Superior temporal gyrus (tissue), 1 donor: Measurements from ENCODE around the gene RRBP1.
"Not testable (repeated sequence)": the region's sequence is repeated elsewhere in the genome, so short reads cannot be mapped to it uniquely, and the experiment has no call there.

Experiments used
- DNase-seq: peaks from one replicate; pipeline ENCODE4 v3.0.0-alpha.2; 2016; ENCODE audit errors: extremely low spot score

Gene RRBP1

DNA sequence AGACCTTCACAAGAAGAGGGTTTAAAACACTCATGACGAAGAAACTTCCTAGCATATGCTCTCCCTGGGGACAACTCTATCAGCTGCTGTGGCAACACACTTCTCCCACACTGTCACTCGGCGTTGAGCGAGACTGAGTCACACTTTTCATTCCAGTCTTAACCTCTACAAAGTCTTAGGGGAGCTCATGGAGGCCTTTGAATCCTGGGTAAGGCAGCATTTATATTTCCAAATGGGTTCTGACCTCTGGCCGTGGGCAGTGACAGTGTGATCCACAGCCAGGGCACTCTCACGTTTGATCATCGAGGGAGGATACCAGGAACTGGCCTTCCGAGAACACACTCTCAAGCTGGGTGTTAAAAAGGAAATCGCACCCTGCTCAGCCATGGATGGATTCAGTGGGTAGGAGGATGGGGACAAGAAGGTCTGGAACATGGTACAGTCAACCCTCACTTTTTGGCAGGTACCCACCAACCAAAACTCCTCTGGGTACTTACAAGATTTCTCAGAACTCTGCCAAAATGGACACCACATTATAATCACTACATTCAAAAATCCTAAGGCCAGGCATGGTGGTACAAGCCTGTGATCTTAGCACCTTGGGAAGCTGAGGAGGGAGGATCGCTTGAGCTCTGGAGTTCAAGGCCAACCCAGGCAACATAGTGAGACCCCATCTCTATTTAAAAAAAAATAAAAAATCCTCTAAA is 19.6 kb downstream of the RRBP1 start:
- no peak for DNase-seq

DNA sequence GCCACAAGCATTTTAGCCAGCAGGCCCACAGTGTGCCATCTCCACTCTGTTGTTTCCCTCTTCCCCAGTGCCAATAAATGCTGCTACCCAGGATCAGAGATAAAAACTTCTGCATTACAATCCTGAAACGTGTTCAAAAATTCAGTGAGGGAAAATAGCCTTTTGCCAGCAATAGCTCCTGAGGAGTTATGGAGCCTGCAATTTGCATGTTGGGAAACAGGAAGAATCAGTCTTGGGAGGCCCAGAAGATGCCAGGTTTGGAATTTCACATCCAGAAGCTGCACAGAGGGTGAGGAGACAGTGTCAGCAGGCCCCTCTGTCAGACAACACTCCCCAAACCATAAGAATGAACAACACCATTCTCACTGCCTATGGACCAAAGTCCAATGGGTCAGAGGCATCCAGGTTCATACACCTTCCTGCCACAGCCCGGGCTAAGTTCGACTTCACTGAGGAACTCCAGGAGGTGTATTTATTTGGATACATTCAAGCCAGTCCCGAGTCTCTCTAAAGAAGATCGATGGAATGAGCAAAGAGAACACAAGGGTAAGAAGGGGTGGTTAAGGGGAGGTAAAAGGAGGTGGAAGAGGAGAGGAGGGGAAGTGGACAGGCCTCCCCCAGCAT is 20.8 kb downstream of the RRBP1 start:
- DNase-seq: no peak

GRCh38 chr20:17660667-17661066 is 21.4 kb downstream of the RRBP1 start:
- DNase-seq: no peak

DNA sequence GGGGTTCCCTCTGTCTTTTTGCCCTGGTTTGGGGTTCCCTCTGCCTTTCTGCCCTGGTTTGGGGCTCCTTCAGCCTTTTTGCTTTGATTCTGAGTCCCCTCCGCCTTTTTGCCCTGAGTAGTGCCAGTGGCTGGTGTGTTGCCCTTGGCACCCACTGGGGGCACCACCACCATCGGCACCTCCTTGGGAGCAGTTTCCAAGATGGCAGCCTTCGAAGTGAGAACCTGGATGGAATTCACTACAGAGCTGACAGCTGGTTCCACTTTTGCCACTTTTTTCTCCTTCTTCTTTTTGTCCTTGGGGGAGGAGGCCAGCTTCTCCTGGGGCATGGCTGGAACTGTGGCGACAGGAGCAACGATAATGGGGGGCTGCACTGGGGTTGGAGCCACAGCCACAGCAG is 22.2 kb downstream of the RRBP1 start:
- DNase-seq: no peak

GRCh38 chr20:17659344-17659743 is 22.7 kb downstream of the RRBP1 start:
- not testable (repeated sequence) for DNase-seq

- DNase-seq: no peak
These were observed 23.4 kb downstream of the RRBP1 start for GRCh38 chr20:17658648-17658993.

DNA sequence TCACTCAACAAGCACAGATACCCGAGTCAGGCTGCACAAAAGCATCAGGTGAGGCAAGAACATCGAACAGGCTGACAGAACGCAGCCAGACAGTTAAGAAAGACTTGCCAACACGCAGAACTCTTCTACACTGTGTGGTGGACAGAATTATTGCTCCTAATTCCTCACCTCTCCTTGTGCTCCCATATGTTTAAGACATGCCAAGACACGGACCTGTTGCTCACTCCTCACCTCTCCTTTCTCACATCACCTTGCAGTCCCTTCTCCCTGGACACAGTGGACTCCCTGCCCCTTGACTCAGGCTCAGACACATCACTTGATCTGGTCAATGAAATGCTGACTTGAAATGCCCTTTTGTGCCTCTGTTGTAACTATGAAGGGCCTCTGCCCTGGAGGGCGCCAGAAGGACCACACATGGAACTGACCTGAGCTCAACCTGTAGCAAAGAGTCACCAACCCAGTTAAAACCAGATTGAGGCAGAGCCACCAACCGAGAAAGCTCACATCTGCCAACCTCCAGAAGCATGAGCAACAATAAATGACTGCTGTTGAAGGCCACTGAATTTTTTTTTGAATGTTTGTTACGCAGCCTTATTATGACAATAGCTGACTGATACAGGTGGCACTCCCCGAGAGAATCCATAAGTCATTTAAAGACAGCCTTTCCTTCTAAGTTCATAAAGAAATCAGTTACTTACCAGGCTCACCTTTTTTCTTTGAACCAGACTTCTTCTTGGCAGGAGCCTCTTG is 24.0 kb downstream of the RRBP1 start:
- DNase-seq: no peak

GRCh38 chr20:17657079-17657825 is 24.8 kb downstream of the RRBP1 start:
- no peak for DNase-seq

GRCh38 chr20:17655865-17656479 is 26.1 kb downstream of the RRBP1 start:
- no peak for DNase-seq

DNA sequence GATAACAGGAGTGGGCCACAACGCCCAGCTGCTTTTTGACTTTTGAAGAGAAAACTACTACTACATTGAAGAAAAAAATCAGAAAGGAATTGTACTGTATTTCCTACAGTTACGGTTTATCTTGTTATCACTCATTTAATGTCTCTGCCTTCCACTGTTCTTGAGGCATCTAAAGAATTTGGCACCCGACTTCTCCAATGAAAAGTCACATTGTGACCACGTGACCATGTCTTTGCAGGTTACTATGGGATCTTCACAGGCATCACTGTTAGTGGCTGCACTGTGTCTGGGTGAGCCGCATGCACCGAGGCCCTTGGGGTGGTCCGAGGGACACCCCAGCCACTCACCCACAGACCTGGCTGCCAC is 26.8 kb downstream of the RRBP1 start:
- DNase-seq: no peak

- no peak for DNase-seq
These were observed 27.3 kb downstream of the RRBP1 start for GRCh38 chr20:17654649-17655285.

- DNase-seq: no peak
These were observed 28.0 kb downstream of the RRBP1 start for GRCh38 chr20:17653835-17654648.

- no peak for DNase-seq
These were observed 29.6 kb downstream of the RRBP1 start for GRCh38 chr20:17652411-17652810.

- DNase-seq: no peak
These were observed 30.2 kb downstream of the RRBP1 start for GRCh38 chr20:17651760-17652388.

DNA sequence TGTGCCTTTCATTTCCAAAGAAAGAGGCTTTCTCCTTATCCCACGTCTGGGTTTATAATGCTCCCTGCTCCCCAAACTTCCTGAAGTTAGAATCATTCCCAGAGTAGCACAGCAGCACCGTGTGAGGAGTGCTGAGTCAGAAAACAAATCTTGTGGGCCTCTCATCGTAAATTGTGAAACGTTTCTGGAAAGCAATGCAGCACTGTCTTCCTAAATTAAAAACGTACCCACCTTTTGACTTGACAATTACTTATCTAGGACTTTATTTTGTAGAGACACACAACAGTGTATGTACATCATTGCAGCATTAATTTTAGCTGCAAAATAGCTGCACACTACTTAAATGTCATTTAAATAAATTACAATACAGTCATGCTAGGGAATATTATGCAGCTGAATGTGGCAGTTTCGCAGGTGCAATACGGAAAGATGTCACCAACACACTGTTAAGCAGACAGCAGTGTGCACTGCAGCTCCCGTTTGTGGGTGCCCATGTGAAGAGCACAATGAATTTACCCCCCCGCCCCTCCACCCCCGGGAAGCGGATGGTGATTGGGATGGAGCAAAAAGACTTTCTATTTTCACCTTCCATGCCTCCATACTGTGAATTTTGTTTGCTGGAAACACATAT is 30.8 kb downstream of the RRBP1 start:
- DNase-seq: no peak

DNA sequence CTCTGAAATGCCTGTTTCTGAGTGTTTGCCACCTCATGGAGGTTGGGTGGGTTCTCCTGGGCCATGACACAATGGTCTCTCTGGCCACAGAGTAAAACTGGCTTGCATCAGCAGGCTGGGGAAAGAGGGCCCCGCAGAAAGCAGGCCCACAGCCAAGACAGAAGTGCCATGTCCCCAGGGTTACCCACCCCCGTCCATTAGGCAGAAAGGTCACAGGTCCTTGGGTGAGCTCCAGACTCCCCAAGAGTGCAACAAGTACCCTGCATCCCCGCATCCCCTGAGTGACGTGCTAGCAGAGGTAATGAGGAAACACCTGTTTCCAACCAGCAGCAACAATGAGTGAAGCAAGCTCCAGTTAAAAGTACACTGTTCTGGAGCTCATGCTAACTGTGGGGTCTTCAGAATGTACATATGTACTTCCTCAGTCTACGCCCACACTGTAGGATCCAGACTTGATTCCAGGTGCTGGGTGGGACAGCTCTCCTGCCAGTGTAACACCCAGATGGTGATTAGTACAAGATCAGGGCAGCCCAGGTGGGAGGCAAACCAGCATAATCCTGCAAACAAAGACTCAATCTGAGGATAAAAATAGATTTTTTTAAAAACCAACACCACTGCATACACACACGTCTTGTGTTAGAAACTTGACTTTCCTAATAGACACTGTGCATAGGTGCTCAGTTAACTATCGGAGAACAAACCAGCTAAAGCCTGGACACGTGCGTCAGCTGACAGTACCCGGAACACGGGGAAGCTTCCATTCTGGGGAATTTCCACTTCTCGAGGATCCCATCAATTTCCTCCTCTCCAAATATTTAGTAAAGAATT is 31.5 kb downstream of the RRBP1 start:
- no peak for DNase-seq

DNA sequence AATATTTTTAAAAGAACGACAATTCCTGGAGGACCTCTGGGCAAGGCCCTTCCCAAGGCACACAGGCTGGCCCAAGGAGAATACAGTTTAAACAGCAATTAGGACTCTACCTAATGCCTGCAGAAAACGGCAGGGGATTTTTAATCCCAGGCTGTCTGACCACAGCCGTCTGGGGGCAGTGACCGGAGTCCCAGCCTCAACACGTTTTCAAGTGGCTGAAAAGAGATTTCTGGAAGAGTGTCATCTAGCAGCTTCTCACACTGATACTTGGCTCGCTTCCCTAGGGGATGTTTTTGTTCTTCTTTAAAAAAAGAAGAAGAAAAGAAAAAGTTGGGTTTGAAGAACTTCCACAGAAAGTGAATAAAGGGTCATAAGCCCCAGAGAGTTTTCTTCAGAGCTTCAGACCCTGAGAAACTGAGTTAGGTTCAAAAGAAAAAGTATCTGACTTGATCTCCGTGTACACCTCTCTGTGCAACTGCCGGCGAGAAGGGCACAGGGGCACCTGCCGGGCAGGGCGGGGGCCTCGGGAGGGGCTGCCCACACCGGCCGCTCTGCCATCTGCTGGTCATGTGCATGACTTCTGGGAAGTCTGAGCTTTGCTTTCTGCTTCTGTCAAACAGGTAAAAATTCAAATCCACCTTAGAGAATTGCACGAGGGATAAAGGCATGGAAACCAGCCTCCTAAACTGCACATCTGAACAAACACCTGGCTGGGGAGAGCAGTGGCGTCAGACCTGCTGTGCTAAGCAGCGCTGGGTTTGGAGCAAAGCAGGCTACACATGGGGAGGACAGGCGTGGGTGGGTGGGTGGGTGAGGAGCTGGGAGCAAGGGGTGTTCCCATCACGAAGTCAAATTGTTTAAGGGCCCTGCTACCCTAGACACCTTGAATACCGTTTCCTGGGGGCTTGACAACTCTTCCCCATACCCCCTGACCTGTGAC is 33.0 kb downstream of the RRBP1 start:
- DNase-seq: peak; percentile 10

- DNase-seq: no peak
These were observed 33.8 kb downstream of the RRBP1 start for GRCh38 chr20:17648315-17648646.
